HepG2 (cell line): ENCODE measurements around the gene PRR12. TPM values are rescaled to one million over a fixed set of nuclear protein-coding genes. Genes with fewer than 3 reads are reported as not detected.

Experiments
- AHR ChIP-seq: IDR thresholded peaks from 2 replicates; pipeline ENCODE4 v1.6.1; 2018; ENCODE audit warnings: missing genetic modification reagents, missing compliant biosample characterization
- ASH2L ChIP-seq: fragments of 300-600, 200-600 bp; sonication (generic); IDR thresholded peaks from 2 replicates; pipeline ENCODE4 v1.7.0; 2017; ENCODE audit warnings: low read depth, mild to moderate bottlenecking, moderate library complexity, mixed read lengths, low read length; ENCODE audit not compliant: insufficient read length
- ELF3 ChIP-seq: IDR thresholded peaks from 2 replicates; pipeline ENCODE4 v1.6.1; 2016; ENCODE audit warnings: missing genetic modification reagents, missing compliant biosample characterization
- HOXA3 ChIP-seq: sonication (generic); formaldehyde crosslinking; IDR thresholded peaks from 2 replicates; pipeline ENCODE4 v1.5.0; 2020; ENCODE audit warnings: missing genetic modification reagents
- KDM2A ChIP-seq: sonication (generic); formaldehyde crosslinking; IDR thresholded peaks from 2 replicates; pipeline ENCODE4 v1.4.0; 2020; ENCODE audit warnings: low read depth, missing genetic modification reagents, borderline replicate concordance
- KLF16 ChIP-seq, 2 experiments: sonication (generic) in 1 of 2; formaldehyde crosslinking in 1 of 2; IDR thresholded peaks; 2 replicates each; pipeline versions ENCODE4 v1.6.1 to v1.8.0; 2016 to 2023; ENCODE audit warnings: missing genetic modification reagents in 2 of 2, missing compliant biosample characterization in 1 of 2
- MBNL3 ChIP-seq: fragments of 250-450 bp; sonication (Bioruptor Pico); conservative IDR thresholded peaks from 2 replicates; pipeline ENCODE4 v1.8.0; 2022; ENCODE audit warnings: mild to moderate bottlenecking, inconsistent platforms
- RARA ChIP-seq: IDR thresholded peaks from 2 replicates; pipeline ENCODE4 v1.6.1; 2016; ENCODE audit warnings: missing genetic modification reagents, missing compliant biosample characterization
- SALL1 ChIP-seq: sonication (generic); formaldehyde crosslinking; IDR thresholded peaks from 2 replicates; pipeline ENCODE4 v1.8.0; 2022; ENCODE audit warnings: mild to moderate bottlenecking, missing genetic modification reagents
- SNAI1 ChIP-seq: sonication (generic); formaldehyde crosslinking; IDR thresholded peaks from 2 replicates; pipeline ENCODE4 v1.5.0; 2020; ENCODE audit warnings: mild to moderate bottlenecking, missing genetic modification reagents, borderline replicate concordance
- SP5 ChIP-seq: IDR thresholded peaks from 2 replicates; pipeline ENCODE4 v1.6.1; 2016; ENCODE audit warnings: low read depth, borderline replicate concordance
- TCF7 ChIP-seq: sonication (generic); IDR thresholded peaks from 2 replicates; pipeline ENCODE4 v1.6.1; 2016; ENCODE audit warnings: antibody characterized with exemption, low read depth
- THAP11 ChIP-seq: IDR thresholded peaks from 2 replicates; pipeline ENCODE4 v1.6.1; 2016; ENCODE audit warnings: missing biosample characterization, missing genetic modification reagents
- XRCC5 ChIP-seq: fragments of 200-400 bp; formaldehyde crosslinking; optimal IDR thresholded peaks from 2 replicates; pipeline ENCODE3; 2017; ENCODE audit warnings: mild to moderate bottlenecking, low read length
- polyA plus RNA-seq, 8 experiments: library from polyadenylated mRNA; depleted of rRNA in 3 of 8; stranded (reverse) in 7 of 8; unstranded in 1 of 8; fragments of >200 nt; fragmentation: Illumina TruSeq in 4 of 8; extraction: Trizol in 4 of 8; gene quantifications; 2 replicates each; pipeline versions ENCODE4 v1.2.1 to v1.2.3, GENCODE V29; 2011 to 2016; ENCODE audit warnings: low read depth in 4 of 8, missing spikeins in 1 of 8, mixed read lengths in 1 of 8; ENCODE audit not compliant: insufficient read depth in 1 of 8
- total RNA-seq, 5 experiments: library from RNA; depleted of rRNA; stranded (reverse); fragments of >200 nt; fragmentation: Illumina TruSeq; extraction: Trizol; gene quantifications; 2 replicates each; pipeline ENCODE4 v1.2.3, GENCODE V29; 2016; ENCODE audit warnings: low read depth in 1 of 5
- TF ChIP-seq, protein P1 (sequence below): sonication (generic); formaldehyde crosslinking; IDR thresholded peaks from 2 replicates; pipeline ENCODE4 v1.4.0; 2020; ENCODE audit warnings: missing genetic modification reagents
- TF ChIP-seq, protein P2 (sequence below): IDR thresholded peaks from 2 replicates; pipeline ENCODE4 v1.6.1; 2016; ENCODE audit warnings: missing compliant biosample characterization, missing genetic modification reagents, borderline replicate concordance
- TF ChIP-seq, protein P3 (sequence below): sonication (generic); formaldehyde crosslinking; IDR thresholded peaks from 2 replicates; pipeline ENCODE4 v1.4.0; 2020; ENCODE audit warnings: missing genetic modification reagents, mild to moderate bottlenecking, borderline replicate concordance
- TF ChIP-seq, protein P4 (sequence below): sonication (generic); formaldehyde crosslinking; IDR thresholded peaks from 2 replicates; pipeline ENCODE4 v1.4.0; 2020; ENCODE audit warnings: low read depth, missing genetic modification reagents

Gene PRR12
- total and polyA plus RNA-seq, 2 of the 13 experiments (the other 11 are each of a cell fraction or from before 2014, with no cell fraction given): 0.62 to 1.5 TPM

DNA sequence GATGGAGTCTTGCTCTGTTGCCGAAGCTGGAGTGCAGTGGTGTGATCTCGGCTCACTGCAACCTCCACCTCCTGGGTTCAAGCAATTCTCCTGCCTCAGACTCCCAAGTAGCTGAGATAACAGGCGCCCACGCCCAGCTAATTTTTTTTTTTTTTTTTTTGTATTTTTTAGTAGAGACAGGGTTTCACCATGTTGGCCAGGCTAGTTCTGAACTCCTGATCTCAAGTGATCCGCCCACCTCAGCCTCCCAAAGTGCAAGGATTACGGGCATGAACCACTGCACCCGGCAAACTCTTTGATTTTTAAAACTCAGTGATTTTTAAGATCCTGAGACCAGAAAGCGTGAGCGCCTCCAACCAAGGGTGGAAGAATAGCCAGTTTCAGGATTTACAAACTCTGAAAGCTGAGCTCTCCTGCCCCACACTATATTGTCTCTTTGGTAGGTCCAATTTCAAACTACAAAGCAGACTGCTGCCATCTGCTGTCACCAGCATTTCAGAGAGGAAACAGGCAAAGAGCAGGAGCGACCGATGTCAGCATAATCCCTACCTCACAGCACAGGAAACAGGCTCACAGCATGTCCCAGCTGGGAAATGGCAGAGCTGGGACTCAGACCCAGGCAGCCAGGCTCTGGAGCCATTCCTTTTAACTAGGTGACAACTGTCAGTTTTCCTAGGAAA is 19.8 kb upstream of the PRR12 start (continued):
- TF ChIP-seq, protein P1, sequence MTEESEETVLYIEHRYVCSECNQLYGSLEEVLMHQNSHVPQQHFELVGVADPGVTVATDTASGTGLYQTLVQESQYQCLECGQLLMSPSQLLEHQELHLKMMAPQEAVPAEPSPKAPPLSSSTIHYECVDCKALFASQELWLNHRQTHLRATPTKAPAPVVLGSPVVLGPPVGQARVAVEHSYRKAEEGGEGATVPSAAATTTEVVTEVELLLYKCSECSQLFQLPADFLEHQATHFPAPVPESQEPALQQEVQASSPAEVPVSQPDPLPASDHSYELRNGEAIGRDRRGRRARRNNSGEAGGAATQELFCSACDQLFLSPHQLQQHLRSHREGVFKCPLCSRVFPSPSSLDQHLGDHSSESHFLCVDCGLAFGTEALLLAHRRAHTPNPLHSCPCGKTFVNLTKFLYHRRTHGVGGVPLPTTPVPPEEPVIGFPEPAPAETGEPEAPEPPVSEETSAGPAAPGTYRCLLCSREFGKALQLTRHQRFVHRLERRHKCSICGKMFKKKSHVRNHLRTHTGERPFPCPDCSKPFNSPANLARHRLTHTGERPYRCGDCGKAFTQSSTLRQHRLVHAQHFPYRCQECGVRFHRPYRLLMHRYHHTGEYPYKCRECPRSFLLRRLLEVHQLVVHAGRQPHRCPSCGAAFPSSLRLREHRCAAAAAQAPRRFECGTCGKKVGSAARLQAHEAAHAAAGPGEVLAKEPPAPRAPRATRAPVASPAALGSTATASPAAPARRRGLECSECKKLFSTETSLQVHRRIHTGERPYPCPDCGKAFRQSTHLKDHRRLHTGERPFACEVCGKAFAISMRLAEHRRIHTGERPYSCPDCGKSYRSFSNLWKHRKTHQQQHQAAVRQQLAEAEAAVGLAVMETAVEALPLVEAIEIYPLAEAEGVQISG (CRISPR knock-in tag): peak; percentile 73
- peak; percentile 43; the same call in 1 of the 2 replicates for TF ChIP-seq KDM2A (CRISPR knock-in tag)
- peak in 1 of 2 experiments; percentile 49; a peak in 1 of 4 replicates for TF ChIP-seq KLF16 (CRISPR knock-in tag; IDR thresholded peaks at IDR 0.05)
- TF ChIP-seq SP5: peak; percentile 16; the same call in 1 of the 2 replicates
- TF ChIP-seq RARA: peak; percentile 34
- TF ChIP-seq SNAI1 (CRISPR knock-in tag): no peak
- peak; percentile 15; the same call in 1 of the 2 replicates for TF ChIP-seq TCF7
- no peak for TF ChIP-seq MBNL3 (CRISPR knock-in tag)
- TF ChIP-seq, protein P2, sequence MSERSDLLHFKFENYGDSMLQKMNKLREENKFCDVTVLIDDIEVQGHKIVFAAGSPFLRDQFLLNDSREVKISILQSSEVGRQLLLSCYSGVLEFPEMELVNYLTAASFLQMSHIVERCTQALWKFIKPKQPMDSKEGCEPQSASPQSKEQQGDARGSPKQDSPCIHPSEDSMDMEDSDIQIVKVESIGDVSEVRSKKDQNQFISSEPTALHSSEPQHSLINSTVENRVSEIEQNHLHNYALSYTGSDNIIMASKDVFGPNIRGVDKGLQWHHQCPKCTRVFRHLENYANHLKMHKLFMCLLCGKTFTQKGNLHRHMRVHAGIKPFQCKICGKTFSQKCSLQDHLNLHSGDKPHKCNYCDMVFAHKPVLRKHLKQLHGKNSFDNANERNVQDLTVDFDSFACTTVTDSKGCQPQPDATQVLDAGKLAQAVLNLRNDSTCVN (CRISPR knock-in tag): peak; percentile 17; the same call in 1 of the 2 replicates
- TF ChIP-seq HOXA3 (CRISPR knock-in tag): 0 out of 2 replicates have a peak, but pooled peaks have one; percentile 23
- TF ChIP-seq, protein P3, sequence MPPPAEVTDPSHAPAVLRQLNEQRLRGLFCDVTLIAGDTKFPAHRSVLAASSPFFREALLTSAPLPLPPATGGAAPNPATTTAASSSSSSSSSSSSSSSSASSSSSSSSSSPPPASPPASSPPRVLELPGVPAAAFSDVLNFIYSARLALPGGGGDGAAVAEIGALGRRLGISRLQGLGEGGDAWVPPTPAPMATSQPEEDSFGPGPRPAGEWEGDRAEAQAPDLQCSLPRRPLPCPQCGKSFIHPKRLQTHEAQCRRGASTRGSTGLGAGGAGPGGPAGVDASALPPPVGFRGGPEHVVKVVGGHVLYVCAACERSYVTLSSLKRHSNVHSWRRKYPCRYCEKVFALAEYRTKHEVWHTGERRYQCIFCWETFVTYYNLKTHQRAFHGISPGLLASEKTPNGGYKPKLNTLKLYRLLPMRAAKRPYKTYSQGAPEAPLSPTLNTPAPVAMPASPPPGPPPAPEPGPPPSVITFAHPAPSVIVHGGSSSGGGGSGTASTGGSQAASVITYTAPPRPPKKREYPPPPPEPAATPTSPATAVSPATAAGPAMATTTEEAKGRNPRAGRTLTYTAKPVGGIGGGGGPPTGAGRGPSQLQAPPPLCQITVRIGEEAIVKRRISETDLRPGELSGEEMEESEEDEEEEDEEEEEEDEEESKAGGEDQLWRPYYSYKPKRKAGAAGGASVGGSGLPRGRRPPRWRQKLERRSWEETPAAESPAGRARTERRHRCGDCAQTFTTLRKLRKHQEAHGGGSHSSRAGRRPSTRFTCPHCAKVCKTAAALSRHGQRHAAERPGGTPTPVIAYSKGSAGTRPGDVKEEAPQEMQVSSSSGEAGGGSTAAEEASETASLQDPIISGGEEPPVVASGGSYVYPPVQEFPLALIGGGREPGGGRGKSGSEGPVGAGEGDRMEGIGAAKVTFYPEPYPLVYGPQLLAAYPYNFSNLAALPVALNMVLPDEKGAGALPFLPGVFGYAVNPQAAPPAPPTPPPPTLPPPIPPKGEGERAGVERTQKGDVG (CRISPR knock-in tag): no peak
- 0 out of 2 replicates have a peak, but pooled peaks have one; percentile 28 for TF ChIP-seq SALL1
- TF ChIP-seq AHR: no peak
- TF ChIP-seq XRCC5: peak; percentile 71
- TF ChIP-seq, protein P4, sequence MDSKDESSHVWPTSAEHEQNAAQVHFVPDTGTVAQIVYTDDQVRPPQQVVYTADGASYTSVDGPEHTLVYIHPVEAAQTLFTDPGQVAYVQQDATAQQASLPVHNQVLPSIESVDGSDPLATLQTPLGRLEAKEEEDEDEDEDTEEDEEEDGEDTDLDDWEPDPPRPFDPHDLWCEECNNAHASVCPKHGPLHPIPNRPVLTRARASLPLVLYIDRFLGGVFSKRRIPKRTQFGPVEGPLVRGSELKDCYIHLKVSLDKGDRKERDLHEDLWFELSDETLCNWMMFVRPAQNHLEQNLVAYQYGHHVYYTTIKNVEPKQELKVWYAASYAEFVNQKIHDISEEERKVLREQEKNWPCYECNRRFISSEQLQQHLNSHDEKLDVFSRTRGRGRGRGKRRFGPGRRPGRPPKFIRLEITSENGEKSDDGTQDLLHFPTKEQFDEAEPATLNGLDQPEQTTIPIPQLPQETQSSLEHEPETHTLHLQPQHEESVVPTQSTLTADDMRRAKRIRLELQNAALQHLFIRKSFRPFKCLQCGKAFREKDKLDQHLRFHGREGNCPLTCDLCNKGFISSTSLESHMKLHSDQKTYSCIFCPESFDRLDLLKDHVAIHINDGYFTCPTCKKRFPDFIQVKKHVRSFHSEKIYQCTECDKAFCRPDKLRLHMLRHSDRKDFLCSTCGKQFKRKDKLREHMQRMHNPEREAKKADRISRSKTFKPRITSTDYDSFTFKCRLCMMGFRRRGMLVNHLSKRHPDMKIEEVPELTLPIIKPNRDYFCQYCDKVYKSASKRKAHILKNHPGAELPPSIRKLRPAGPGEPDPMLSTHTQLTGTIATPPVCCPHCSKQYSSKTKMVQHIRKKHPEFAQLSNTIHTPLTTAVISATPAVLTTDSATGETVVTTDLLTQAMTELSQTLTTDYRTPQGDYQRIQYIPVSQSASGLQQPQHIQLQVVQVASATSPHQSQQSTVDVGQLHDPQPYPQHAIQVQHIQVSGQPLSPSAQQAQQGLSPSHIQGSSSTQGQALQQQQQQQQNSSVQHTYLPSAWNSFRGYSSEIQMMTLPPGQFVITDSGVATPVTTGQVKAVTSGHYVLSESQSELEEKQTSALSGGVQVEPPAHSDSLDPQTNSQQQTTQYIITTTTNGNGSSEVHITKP: peak; percentile 69; the same call in 1 of the 2 replicates
- TF ChIP-seq ASH2L: peak; percentile 20
- TF ChIP-seq ELF3 (CRISPR knock-in tag): peak; percentile 24; the same call in 1 of the 2 replicates
- peak; percentile 38; the same call in 1 of the 2 replicates for TF ChIP-seq THAP11 (CRISPR knock-in tag)
